ENCODE results near the gene SEC16A.

SEC16A gene

DNA sequence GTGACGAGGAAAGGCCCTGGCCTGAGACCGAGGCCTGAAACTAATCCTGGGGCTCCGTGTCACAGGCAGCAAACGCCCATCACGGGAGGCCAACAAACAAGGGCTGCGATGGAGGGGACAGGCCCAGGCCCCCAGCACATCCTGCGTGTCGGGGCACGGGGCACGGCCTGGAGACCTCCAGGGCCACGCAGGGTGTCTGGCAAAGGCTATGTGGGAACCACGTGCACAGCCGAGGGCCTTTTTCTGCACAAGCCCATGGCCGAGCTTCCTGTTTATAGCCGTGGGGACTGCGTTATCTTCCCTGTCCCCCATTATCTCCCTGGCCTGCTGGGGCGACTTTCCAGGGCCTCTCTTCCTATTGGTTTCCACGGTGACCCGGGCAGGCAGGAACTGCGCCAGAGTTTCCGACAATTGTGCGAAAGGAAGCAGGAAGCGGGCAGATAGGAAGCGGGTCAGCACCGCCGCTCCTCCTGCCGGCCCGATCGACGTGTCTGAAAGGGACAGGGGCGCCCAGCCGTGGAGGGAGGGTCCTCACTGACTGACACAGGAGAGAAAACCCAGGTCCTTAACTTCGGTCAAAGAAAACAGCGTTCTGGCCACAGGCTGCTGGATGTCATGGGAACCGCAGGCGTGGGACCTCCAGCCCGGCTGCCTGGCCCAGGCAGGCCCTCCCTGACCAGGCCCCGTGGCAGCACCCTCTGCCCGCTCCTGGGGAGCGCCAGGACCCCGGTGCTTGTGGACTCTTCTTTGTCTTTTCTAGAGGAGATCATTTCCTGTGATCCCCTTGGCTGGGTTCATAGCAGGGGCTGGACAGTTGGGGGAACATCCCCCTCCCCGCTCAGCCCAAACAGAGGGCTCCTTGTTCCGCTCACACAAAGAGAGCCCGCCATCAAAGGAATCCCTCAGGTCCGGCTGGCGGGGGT, 29.1 kb upstream of the SEC16A start:
- in situ Hi-C loops (cut with HindIII; ENCODE audit: low sequenced_read_pairs), result no loop called here
- TF ChIP-seq, protein P1, sequence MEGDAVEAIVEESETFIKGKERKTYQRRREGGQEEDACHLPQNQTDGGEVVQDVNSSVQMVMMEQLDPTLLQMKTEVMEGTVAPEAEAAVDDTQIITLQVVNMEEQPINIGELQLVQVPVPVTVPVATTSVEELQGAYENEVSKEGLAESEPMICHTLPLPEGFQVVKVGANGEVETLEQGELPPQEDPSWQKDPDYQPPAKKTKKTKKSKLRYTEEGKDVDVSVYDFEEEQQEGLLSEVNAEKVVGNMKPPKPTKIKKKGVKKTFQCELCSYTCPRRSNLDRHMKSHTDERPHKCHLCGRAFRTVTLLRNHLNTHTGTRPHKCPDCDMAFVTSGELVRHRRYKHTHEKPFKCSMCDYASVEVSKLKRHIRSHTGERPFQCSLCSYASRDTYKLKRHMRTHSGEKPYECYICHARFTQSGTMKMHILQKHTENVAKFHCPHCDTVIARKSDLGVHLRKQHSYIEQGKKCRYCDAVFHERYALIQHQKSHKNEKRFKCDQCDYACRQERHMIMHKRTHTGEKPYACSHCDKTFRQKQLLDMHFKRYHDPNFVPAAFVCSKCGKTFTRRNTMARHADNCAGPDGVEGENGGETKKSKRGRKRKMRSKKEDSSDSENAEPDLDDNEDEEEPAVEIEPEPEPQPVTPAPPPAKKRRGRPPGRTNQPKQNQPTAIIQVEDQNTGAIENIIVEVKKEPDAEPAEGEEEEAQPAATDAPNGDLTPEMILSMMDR (IDR thresholded peaks at IDR 0.05; ENCODE audit: low read depth, low read length), result no peak
- no peak overlapping the region for H3K4me3 ChIP-seq (ENCODE audit: low read depth, low read length)
- no peak for DNase-seq (ENCODE audit: low read depth, low spot score)

DNA sequence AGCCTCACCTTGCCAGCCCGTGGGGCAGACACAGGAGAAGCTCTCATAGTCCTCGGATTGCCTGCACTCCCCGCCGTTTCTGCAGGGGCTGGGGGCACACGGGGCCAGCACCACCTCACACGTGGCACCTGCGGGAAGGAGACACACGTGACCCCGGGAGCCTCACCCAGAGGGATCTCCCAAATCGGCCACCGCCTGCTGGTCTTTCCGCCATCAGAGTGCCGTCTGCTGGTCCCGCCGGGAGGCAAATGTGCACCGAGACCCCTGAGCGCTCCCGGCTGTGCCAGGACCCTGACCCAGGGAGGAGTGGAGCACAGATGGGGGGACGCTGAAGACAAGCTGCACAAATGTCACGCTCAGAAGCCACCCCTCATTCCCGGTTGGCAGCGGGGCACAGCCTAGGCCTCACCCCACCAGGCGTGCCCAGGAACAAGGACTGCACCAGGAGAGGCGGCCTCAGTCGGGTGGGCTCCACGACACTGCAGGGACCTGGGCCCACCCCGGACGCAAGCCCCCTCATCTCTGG, 28.4 kb upstream of the SEC16A start:
- no peak overlapping the region for H3K4me3 ChIP-seq (ENCODE audit: low read depth, low read length)
- DNase-seq (ENCODE audit: low read depth, low spot score), result no peak
- in situ Hi-C loops (cut with HindIII; ENCODE audit: low sequenced_read_pairs), result no loop called here
- TF ChIP-seq, protein P1 (IDR thresholded peaks at IDR 0.05; ENCODE audit: low read depth, low read length), result no peak

DNA sequence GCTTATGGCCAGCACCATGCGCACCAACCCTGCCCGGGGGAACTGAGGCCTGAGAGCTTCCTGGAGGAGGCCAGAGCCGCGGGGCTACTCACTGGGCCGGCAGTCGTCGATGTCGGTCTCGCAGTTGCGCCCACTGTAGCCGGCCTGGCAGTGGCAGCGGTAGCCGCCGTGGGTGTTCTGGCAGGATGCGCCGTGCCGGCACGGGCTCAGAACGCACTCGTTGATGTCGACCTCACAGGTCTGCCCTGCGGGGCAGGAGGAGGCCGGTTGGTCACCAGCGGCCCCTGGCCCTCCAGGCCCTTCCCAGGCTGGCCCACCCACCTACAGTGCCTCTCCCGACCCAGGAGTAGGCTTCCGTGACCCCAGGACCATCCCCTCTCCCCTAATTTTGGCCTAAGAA, 27.7 kb upstream of the SEC16A start:
- no peak overlapping the region for H3K4me3 ChIP-seq (ENCODE audit: low read depth, low read length)
- TF ChIP-seq, protein P1 (IDR thresholded peaks at IDR 0.05; ENCODE audit: low read depth, low read length), result no peak
- in situ Hi-C loops (cut with HindIII; ENCODE audit: low sequenced_read_pairs), result no loop called here

DNA sequence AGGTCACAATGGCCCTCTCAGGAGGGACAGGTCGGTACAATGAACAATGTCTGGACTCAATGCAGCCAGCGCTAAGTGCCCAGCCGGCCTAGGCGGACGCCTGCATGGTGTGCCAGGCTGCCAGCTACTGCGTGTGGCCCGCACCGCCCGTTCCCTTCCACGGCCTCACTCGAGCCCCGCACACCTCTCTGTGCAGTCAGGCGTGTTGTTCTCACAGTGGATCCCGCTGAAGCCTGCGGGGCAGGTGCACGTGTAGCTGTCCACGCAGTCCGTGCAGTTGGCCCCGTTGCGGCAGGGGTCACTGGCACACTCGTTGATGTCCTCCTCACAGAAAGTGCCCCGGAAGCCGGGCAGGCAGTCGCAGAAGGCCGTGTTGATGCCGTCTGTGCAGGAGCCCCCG, 26.7 kb upstream of the SEC16A start:
- in situ Hi-C loops (cut with HindIII; ENCODE audit: low sequenced_read_pairs), result no loop called here
- DNase-seq (ENCODE audit: low read depth, low spot score), result no peak
- no peak overlapping the region for H3K4me3 ChIP-seq (ENCODE audit: low read depth, low read length)
- TF ChIP-seq, protein P1 (IDR thresholded peaks at IDR 0.05; ENCODE audit: low read depth, low read length), result no peak

More for the DNA sequence above, 27.7 kb upstream of the SEC16A start:
- no peak for DNase-seq (ENCODE audit: low read depth, low spot score)

DNA sequence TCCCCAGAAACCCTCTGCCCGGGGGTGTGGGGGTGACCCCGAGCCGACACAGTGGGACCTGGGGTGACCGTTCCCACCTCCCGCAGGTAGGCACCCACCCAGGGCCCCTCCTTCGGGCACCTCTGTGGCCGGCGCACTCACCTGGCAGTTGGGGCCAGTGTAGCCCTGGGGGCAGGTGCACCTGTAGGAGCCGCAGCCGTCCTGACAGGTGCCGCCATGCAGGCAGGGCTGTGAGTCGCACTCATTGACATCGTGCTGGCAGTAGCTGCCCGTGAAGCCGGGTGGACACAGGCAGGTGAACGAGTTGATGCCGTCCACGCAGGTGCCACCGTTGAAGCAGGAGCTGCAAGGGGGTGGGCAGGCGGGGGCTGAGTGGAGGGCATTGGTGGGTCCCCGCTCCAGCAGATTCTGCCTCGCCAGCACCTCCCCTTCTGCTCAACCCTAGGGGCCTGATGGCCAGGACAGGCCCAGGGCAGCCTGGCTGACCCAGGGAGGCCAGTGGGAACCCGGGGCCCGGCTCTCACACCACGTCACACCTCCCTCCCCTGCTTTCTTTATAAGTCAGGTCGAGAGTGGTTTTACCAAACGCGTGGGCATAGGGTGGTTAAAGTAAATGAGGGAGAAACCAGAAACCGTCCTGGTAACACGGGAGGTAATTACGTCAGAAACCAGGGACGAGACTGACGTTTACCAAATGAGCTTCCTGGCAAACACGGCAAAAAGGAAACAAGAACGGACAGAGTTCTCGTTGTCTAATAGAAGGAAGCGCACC, 26.1 kb upstream of the SEC16A start:
- no peak overlapping the region for H3K4me3 ChIP-seq (ENCODE audit: low read depth, low read length)
- in situ Hi-C loops (cut with HindIII; ENCODE audit: low sequenced_read_pairs), result no loop called here
- no peak for DNase-seq (ENCODE audit: low read depth, low spot score)
- TF ChIP-seq, protein P1 (IDR thresholded peaks at IDR 0.05; ENCODE audit: low read depth, low read length), result no peak

DNA sequence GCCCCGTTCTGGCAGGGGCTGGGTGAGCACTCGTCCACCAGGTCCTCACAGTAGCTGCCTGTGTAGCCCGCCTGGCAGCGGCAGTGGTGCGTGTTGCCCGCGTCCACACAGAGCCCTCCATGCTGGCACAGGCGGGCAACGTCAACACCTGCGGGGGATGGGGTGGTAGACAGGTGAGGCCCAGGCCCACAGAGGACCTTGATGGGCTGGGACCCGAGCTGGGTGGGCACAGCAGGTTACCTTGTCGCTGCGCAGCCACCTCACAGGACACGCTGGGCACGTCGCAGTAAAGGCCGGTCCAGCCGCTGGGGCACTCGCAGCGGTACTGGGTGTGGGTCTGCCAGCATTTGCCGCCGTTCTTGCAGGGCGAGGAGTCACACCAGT, 25.1 kb upstream of the SEC16A start:
- H3K4me3 ChIP-seq (ENCODE audit: low read depth, low read length), result no peak overlapping the region
- TF ChIP-seq, protein P1 (IDR thresholded peaks at IDR 0.05; ENCODE audit: low read depth, low read length), result no peak
- no peak for DNase-seq (ENCODE audit: low read depth, low spot score)
- in situ Hi-C loops (cut with HindIII; ENCODE audit: low sequenced_read_pairs), result no loop called here
